Progenitor cell of endocrine pancreas (in vitro differentiated cells): ENCODE measurements around the gene ST8SIA1. TPM values are rescaled to one million over a fixed set of nuclear protein-coding genes. Genes with fewer than 3 reads are reported as not detected.

Experiments used
- DNase-seq: peaks from one replicate; pipeline ENCODE4 v3.0.0; 2021; ENCODE audit warnings: low spot score; ENCODE audit not compliant: unreplicated experiment
- H3K27ac Mint-ChIP-seq: 2 replicates; pipeline ENCODE4 v1.8.0; 2021; ENCODE audit warnings: mild to moderate bottlenecking, moderate library complexity, mixed read lengths
- H3K27me3 Mint-ChIP-seq: 2 replicates; pipeline ENCODE4 v1.8.0; 2021; ENCODE audit warnings: mixed read lengths
- H3K36me3 Mint-ChIP-seq: 2 replicates; pipeline ENCODE4 v1.8.0; 2022; ENCODE audit warnings: mixed read lengths; ENCODE audit not compliant: insufficient read depth
- H3K4me1 Mint-ChIP-seq: 2 replicates; pipeline ENCODE4 v1.8.0; 2021; ENCODE audit warnings: low read depth, mixed read lengths
- H3K4me3 Mint-ChIP-seq: 2 replicates; pipeline ENCODE4 v1.8.0; 2021; ENCODE audit warnings: low read depth, mild to moderate bottlenecking, moderate library complexity, mixed read lengths
- H3K9me3 Mint-ChIP-seq: 2 replicates; pipeline ENCODE4 v1.8.0; 2021; ENCODE audit warnings: low read depth, mixed read lengths
- total RNA-seq: library from RNA; stranded (reverse); gene quantifications from 2 replicates; pipeline ENCODE4 v1.2.1, GENCODE V29; 2021
- TF ChIP-seq, protein P1 (sequence below): fragments of 200-600 bp; sonication (generic); IDR thresholded peaks from one replicate; pipeline ENCODE4 v1.5.0; 2021; ENCODE audit warnings: antibody characterized with exemption, mild to moderate bottlenecking; ENCODE audit not compliant: unreplicated experiment

ST8SIA1 gene
- total RNA-seq, 1 donor from 2014 or later, result 5.2 TPM

DNA sequence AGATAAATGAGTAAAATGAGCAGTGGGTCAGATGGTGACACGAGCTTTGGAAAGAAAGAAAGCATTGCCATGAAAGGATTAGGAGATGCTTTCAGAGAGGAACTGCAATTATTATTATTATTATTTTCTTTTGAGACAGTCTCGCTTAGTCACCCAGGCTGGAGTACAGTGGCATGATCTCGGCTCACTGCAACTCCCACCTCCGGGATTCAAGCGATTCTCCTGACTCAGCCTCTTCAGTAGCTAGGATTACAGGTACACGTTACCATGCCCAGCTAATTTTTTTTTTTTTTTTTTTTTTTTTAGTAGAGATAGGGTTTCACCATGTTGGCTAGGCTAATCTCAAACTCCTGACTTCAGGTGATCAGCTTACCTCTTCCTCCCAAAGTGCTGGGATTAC, 77.4 kb downstream of the ST8SIA1 start:
- no peaks in the 10 kb centered on the region for H3K36me3 Mint-ChIP-seq
- H3K4me3 Mint-ChIP-seq, result no peak overlapping the region
- H3K27me3 Mint-ChIP-seq, result no peaks in the 10 kb centered on the region
- TF ChIP-seq, protein P1, sequence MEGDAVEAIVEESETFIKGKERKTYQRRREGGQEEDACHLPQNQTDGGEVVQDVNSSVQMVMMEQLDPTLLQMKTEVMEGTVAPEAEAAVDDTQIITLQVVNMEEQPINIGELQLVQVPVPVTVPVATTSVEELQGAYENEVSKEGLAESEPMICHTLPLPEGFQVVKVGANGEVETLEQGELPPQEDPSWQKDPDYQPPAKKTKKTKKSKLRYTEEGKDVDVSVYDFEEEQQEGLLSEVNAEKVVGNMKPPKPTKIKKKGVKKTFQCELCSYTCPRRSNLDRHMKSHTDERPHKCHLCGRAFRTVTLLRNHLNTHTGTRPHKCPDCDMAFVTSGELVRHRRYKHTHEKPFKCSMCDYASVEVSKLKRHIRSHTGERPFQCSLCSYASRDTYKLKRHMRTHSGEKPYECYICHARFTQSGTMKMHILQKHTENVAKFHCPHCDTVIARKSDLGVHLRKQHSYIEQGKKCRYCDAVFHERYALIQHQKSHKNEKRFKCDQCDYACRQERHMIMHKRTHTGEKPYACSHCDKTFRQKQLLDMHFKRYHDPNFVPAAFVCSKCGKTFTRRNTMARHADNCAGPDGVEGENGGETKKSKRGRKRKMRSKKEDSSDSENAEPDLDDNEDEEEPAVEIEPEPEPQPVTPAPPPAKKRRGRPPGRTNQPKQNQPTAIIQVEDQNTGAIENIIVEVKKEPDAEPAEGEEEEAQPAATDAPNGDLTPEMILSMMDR, result no peak
- H3K9me3 Mint-ChIP-seq, result no peaks in the 10 kb centered on the region
- peaks cover 1% of the 10 kb centered on the region for H3K4me1 Mint-ChIP-seq
- H3K27ac Mint-ChIP-seq, result no peak overlapping the region
- no peak for DNase-seq

DNA sequence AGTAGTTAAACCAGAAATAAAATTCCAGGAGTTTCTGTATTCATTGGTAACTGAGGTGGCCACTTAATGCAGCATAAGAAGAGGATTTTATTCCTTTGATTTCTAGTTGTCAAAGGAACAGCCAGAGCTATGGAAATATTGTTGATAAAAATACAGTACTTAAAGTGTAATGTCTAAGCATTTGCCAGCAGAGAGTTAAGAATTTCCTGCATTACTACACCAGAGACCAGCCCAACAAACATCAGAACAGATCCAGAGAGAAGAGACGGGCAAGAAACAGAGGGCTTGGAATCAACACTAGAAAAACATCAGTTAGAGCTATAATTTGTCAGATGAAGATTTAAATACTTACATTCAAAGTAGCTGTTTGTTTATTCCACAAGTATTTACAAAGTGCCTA, 77.9 kb downstream of the ST8SIA1 start:
- TF ChIP-seq, protein P1, result no peak
- no peak overlapping the region for H3K27ac Mint-ChIP-seq
- no peaks in the 10 kb centered on the region for H3K36me3 Mint-ChIP-seq
- H3K27me3 Mint-ChIP-seq, result no peaks in the 10 kb centered on the region
- no peaks in the 10 kb centered on the region for H3K9me3 Mint-ChIP-seq
- H3K4me1 Mint-ChIP-seq, result no peaks in the 10 kb centered on the region
- no peak overlapping the region for H3K4me3 Mint-ChIP-seq
- no peak for DNase-seq

DNA sequence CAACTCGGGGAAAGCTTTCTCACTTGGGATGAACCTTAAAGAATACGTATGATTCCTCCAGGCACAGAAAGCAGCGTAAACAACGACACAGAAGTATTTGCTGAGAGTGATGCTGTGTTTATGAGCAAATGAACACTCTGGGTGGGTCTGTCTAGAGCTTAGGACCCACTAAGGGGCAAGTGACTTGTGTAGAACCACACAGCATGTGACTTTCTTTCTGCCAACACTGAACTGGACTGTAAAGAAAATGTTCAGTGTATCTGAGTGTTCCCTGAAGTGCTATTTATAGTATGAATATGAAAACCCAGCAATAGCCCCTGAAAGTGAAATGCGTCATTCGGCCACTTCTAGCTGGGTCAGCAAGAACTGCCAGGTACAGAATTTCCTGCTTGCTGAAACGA, 78.5 kb downstream of the ST8SIA1 start:
- no peak for DNase-seq

DNA sequence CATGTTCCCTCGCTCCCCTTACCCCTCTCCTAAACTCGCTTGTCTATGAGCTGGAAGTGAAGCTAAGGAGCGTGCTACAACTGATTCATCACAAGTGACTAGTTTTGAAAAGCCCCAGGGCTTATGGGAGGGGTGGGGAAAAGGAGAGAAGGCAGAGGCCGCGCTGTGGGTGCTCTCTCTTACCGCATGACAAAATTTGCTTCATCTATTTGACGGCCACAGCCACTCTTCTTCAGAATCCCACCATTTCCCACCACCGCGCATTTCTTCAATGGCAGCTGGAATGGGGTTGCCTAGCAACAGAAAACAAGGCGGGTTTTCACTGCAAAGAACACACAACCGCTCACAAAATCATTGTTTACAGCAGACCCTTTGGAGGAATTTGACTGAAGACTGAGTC, 79.4 kb downstream of the ST8SIA1 start:
- Mint-ChIP-seq H3K27me3 (no peaks in the 10 kb centered on the region), H3K27ac (no peak overlapping the region), H3K9me3 (no peaks in the 10 kb centered on the region), H3K4me3 (no peak overlapping the region), H3K4me1 (peaks cover 3% of the 10 kb centered on the region), H3K36me3 (no peaks in the 10 kb centered on the region)
- DNase-seq, result no peak
- TF ChIP-seq, protein P1, result no peak

More for the DNA sequence above, 78.5 kb downstream of the ST8SIA1 start:
- TF ChIP-seq, protein P1, result no peak
- H3K4me1 Mint-ChIP-seq, result peaks cover under 1% of the 10 kb centered on the region
- no peak overlapping the region for H3K27ac Mint-ChIP-seq
- no peak overlapping the region for H3K4me3 Mint-ChIP-seq
- no peaks in the 10 kb centered on the region for H3K9me3 Mint-ChIP-seq
- H3K36me3 Mint-ChIP-seq, result no peaks in the 10 kb centered on the region
- no peaks in the 10 kb centered on the region for H3K27me3 Mint-ChIP-seq

DNA sequence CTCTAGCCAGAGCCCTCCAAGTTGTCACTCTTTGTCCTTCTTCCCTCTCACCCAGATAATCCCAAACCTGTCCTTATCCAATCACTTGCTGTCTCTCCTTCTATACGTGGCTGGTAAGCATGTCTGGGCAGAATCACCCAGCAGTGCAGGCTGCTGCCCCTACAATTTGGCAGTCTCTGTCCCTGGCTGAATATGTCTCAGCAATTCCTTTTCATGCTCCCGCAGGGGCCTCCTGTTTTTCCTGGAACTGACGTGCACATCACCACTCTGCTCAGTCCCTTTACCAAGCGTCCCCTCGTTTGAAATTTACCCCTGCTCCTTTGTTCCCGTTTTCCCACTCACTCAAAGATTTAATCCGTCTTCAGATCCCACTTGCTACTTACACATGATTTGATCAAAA, 80.0 kb downstream of the ST8SIA1 start:
- Mint-ChIP-seq H3K36me3 (no peaks in the 10 kb centered on the region), H3K4me1 (peaks cover 3% of the 10 kb centered on the region), H3K27me3 (no peaks in the 10 kb centered on the region), H3K4me3 (no peak overlapping the region), H3K27ac (no peak overlapping the region), H3K9me3 (no peaks in the 10 kb centered on the region)
- TF ChIP-seq, protein P1, result no peak
- DNase-seq, result no peak
